Measurements from ENCODE around the gene FCHSD2.
"Not testable (repeated sequence)": the region's sequence is repeated elsewhere in the genome, so short reads cannot be mapped to it uniquely, and the experiment has no call there.

The FCHSD2 gene

DNA sequence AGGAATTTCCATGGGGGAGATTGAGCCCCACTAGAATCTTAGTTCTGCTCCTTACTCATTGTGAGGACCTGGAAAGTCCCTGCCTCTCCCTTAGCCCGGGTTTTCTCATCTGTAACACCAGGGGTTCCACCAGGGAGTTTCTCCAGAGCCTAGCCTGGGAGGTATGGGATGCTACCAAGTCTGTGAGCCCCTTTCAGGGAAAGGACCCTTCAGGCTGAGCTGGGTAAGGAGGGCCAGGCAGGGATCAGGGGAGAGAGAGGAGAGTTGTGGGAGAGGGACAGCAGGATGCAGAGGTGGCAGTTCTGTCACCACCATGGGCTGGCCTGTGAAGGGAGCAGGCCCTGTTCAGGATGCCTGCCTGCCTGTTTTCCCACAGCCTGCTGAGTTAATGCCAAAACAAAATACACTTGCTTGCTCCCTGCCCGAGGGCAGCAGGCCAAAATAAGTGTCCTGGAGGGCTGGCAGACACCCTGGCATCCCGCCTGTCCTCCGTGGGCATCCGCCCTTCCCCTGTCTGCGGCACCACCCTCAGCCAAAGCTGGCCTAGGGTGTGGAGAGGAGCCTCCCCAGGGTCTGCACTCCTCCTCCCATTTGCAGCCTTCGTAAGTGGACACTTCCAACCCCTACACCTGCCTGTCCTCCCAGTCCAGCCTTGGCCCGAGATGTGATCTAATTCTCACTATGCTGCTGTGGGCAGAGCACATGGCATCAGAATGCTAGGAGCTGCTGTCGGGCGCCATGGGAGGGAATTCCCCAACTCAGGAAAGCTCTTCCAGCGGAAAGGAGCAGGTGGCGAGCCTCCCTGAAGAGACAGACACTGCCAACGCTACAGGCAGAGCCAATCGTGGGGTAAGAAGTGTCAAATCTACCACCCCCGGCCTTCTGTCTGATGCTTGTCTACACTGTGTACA lies 5.9 kb upstream of the FCHSD2 start:
- no peak for DNase-seq

GRCh38 chr11:73145986-73146575 lies 4.0 kb upstream of the FCHSD2 start:
- no peak for DNase-seq

GRCh38 chr11:73143126-73143838 lies 1.2 kb upstream of the FCHSD2 start:
- no peak for DNase-seq

DNA sequence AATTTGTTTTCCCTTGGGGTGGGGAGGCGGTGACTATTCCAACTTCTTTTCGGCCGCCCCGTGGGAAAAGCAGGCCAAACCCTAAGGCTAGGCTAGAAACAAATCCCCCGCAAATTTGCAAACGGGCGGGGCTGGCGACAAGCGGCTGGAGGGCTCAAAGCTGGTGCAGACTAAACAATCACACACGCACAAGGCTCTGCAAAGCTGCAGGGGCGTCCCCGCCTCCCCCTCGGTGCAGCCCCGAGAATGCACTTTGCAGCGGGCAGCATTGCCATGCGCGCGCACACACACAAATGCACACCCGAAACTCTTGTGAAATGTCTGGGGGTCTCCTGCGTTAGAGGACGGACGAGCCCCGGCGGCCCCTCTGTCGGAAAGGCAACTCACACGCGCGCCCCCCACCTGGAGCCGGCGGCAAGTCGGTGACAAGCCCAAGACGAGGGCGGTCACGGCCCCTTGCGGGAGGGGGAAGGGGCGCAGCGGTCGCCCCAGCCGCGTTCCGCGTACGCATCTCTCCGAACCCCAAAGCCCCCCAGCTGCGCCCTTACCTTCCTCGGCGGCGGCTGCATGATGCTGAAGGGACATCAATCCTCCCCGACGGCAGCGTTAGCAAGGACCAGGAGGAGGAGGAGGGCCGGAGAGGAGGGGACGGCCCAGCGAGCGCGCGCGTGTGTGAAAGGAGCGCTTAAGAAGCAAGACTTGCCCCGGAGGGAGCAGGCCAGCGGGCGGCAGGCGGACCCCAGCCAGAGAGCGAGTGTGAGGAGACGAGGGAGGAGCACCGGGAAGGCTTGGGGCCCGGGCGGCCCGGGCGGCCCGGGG lies 600 bp downstream of the FCHSD2 start:
- peak; percentile 68 for DNase-seq

DNA sequence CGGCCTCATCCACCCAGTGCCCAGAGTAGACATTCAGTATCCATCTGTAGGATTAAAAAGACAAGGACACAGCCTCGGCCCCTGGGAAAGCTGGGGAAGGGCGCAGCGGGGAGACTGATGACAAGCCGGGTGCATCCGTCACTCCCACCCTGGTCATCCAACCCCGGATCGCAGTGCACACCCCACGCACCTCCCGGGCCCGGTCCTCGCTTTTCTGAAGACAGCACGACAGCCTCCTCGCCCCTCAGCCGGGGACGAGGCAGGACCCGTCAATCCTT lies 1.1 kb downstream of the FCHSD2 start:
- DNase-seq = no peak

- no peak for DNase-seq
Observed at GRCh38 chr11:73140213-73141030, 1.7 kb downstream of the FCHSD2 start.

GRCh38 chr11:73139476-73140198 lies 2.5 kb downstream of the FCHSD2 start:
- DNase-seq = no peak

GRCh38 chr11:73137944-73138274 lies 4.2 kb downstream of the FCHSD2 start:
- DNase-seq = no peak

DNA sequence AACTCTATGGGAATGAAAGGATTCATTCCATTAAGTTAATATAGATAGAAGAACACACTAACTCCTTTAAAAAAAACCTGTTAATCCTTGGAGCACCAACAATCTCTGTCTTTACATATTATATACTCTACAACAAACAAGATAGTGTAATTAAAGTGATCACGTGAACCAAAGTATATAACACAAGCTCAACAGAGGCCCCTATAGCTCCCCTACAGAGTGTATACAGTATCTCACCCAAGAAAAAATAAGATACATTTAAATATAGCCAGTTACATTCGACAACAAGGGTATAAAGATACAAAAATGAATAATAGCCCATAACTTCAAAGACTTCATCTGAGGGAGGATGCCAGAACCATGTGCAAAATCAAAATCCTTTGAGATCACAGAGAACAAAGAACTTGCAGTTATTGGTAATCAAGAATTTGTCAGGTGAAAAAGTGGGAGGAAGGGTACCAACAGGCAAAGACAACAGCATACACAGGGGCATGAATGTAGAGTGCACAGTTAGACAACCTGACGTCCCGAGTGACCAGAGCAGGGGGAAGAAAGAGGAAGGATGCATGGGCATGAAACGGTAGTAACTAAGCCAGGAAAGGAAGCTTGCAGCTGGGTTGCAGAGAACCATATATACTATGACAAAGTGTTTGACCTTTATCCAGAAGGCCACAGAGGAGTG lies 4.7 kb downstream of the FCHSD2 start:
- no peak for DNase-seq

- DNase-seq = not testable (repeated sequence)
Observed at GRCh38 chr11:73136722-73137121, 5.4 kb downstream of the FCHSD2 start.

- no peak for DNase-seq
Observed at GRCh38 chr11:73135346-73136284, 6.5 kb downstream of the FCHSD2 start.

DNA sequence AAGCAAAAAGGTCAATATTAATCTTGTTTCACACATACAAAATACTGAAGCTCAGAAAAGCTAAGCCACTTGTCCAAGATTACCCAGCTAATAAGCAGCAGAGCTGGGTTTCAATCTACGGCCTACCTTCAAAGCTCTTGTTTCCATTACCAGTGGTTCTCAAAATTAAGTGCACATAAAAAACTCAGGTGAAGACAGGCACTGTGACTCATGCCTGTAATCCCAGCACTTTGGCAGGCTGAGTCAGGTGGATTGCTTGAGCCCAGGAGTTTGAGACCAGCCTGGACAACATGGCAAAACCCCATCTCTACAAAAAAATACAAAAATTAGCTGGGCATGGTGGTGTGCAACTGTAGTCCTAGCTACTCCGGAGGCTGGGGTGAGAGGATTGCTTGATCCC lies 9.8 kb downstream of the FCHSD2 start:
- not testable (repeated sequence) for DNase-seq

- DNase-seq = no peak
Observed at GRCh38 chr11:73130181-73130580, 11.9 kb downstream of the FCHSD2 start.

GRCh38 chr11:73129198-73129597 lies 12.9 kb downstream of the FCHSD2 start:
- no peak for DNase-seq

DNA sequence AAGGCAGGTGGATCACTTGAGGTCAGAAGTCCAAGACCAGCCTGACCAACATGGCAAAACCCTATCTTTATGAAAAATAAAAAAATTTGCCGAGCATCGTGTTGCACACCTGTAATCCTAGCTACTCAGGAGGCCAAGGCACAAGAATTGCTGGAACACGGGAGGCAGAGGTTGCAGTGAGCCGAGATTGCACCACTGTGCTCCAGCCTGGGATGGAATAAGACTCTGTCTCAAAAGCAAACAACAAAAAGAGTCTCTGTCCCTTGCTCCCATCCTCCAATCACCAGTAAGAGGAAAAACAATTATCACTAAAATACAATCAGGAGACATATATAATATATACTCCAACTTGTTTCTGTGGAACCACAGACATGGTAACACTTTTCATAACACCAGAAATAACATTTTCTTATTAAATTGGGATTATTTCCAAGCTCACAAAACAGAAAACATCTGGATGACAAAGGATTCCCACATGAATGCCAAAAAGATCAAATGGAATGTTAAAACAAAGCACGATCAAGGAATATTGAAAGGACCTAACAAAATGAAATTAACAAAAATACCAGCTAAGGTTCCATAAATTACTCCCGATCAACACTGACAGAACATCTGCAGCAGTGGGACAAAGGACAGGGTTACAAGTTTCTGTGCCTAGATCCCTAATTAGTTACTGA lies 15.2 kb downstream of the FCHSD2 start:
- no peak for DNase-seq

- DNase-seq = no peak
Observed at GRCh38 chr11:73124800-73125199, 17.3 kb downstream of the FCHSD2 start.

- DNase-seq = not testable (repeated sequence)
Observed at GRCh38 chr11:73123892-73124291, 18.2 kb downstream of the FCHSD2 start.

DNA sequence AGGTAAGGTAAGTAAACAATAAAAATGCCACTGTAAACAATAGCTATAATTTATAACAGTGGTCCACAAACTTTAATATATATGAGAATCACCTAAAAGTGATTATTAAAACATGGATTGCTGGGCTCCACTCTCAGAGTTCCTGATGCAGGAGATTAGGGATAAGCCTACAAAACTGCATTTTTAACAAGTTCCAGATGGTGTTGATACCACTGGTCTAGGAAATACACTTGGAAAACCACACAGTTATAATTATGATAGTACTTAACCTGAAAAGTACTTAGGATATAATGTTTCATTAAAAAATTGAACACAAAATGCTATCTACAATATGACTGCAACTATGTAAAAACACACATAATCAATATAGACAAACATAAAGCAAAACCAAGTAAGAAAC lies 20.4 kb downstream of the FCHSD2 start:
- no peak for DNase-seq

- no peak for DNase-seq
Observed at GRCh38 chr11:73117071-73117470, 25.0 kb downstream of the FCHSD2 start.

Data from NCI-H226 (cell line).